Activated gamma-delta T cell (primary cell): Measurements from ENCODE around the gene WDR45.

Source experiments
- DNase-seq: peaks from one replicate; lab custom pipeline; 2025; lab: John Stamatoyannopoulos, UW

WDR45 gene

DNA sequence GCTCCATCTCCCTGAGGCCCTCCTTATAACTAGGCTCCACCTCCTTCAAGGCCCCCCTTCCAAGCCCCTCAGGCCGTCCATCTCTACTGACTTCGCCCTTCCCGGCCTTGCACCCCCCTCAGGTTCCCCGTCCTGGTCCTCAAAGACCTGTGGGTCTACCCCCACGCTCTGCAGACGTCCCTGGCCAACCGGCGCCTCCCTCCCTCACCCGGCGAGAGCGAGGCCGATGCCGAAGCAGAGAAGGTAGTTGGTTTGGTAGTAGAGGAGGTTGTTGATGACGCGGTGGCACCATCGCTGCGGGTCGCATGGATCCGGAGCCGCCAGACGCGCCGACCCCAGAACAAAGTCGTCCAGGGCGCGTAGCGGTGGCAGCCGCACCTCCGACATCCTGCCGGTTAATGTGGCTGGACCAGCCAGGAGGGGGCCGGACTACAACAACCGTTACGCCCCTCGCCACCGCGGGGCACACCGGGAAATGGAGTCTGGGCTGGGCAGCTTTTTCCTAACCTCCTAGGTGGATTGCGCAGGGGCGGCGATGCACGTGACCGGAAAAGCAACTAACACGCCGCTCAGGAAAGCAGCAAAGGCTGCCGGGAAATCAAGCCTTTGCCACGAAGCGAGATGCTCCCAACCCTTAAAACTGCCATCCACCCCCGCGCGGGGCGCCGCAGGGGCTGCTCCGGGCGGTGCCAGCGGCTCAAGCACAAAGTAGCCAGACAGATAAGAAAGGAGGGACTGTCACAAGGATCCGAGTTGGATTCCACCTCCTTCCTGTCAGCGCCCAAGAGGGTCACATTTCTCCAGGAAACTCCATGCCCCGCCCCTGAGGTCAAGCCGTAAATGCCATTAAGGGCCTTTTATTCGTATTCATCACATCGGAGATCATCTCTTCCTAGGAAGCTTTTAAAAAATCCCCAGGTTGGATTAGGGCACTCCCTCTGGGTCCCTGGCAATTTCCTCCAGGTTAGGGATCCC, 5.8 kb downstream of the WDR45 start, which contains the start of gene PRAF2:
Gene PRAF2, minus strand, starts transcription at position 402 of the 975 bp plus-strand sequence. Its CDS starts 15 bp downstream, at position 387.
- DNase-seq = peak; percentile 83

DNA sequence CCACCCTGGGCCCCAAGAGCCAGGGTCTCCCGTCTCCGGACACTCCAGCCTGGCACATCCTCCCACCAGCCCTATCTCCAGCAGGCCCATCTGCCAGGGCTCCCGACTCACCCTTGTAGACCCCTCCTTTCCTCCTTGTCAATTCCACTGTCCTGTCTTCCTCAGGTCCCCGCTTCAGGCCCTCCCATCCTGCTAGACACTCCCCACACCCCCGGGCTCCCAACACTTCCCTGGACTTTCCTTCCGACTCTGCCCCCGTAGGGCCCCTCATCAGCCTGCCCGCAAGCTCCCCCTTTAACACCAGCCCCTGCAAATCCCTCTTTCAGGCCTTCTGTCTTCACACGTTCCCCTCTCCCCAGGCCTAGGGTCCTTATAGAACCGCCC, 7.0 kb downstream of the WDR45 start:
- DNase-seq = no peak

DNA sequence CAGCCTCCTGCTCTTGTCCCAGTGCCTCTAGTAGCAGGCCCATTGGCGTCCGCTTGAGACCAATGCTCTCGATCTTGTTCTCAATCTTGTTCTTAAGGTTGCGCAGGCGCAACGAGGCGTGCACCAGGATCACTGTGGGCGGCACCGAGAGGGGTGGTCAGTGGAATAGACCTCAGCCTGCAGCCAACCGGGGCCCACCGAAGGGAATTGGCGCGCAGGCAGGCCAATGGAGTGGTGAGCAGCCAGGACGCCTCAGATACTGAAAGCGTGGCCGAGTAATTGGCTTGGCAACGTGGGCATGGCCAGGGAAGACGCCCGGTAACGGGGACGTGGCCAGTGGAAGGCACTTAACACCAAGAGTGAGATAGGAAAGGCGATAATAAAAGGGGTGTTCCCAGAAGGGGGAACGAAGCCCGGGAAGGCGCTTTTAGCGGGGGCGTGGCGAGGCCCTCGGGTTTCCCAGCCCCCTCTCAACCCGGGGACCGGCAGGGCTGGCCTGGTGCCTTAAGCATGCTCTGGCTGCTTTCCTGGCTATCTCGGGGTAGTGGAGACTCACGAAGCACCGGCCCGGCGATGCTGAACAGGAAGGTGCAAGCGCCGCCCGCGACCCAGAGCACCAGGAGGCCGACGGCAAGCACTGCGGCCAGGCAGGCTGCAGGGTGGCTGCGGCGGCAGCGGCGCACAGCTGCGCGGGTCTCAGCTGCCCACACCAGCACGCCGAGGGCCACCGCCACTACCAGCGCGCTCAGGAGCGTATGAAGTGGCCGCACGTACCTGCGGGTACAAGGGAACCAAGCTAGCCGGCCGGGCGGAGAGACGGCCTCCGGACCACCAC, 7.6 kb downstream of the WDR45 start:
- DNase-seq = no peak

DNA sequence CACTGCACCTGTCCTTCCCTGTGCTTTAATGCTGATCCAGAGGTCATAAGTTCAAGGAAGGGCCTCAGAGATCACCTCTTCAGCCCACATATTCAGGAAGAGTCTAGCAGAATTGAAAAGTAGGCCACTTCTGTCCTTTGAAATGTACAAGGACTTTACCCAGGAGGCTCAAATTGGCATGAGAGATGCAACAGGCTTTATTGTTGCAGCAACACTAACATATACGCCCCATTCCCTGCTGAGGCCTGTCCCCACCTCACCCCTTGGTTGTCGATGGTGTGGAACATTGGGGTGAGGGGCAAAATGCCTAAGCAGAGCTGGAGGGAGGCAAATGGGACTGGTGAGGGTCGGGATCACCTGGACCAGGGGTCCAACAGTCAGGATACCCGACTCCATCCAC, 8.7 kb downstream of the WDR45 start:
- no peak for DNase-seq

DNA sequence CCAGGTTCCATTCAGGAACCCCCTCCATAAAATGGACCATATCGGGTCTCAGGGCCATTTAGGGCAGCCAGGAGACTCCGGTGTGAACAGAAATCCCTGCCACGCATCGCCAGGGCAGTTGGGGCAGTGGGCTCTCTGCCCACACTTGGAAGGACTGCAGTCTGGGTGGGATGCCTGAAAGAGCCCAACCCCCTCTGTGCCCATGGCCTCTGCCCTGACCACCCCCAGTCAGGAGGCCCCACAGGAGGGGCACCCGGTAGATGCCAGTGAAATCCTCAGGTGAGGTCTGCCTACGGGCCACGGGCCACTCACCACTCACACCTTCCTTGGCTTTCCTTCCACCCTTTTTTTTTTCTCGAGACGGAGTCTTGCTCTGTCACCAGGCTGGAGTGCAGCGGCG, 10.6 kb downstream of the WDR45 start:
- no peak for DNase-seq

DNA sequence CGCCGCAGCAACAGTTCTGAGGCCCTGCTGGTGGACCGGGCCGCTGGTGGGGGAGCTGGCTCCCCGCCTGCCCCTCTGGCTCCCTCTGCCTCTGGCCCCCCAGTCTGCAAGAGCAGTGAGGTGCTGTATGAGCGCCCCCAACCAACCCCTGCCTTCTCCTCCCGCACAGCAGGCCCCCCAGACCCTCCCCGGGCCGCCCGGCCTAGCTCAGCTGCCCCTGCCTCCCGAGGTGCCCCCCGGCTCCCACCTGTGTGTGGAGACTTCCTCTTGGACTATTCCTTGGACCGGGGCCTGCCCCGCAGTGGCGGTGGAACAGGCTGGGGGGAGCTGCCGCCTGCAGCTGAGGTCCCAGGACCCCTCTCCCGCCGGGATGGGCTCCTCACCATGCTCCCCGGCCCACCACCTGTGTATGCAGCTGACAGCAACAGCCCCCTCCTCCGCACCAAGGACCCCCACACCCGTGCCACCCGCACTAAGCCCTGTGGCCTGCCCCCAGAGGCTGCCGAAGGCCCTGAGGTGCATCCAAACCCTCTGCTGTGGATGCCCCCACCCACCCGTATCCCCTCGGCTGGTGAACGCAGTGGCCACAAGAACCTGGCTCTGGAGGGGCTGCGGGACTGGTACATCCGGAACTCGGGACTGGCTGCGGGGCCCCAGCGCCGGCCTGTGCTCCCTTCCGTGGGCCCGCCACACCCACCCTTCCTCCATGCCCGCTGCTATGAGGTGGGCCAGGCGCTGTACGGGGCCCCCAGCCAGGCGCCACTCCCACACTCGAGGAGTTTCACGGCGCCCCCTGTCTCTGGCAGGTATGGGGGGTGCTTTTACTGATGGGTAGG, 12.2 kb downstream of the WDR45 start:
- DNase-seq = no peak

DNA sequence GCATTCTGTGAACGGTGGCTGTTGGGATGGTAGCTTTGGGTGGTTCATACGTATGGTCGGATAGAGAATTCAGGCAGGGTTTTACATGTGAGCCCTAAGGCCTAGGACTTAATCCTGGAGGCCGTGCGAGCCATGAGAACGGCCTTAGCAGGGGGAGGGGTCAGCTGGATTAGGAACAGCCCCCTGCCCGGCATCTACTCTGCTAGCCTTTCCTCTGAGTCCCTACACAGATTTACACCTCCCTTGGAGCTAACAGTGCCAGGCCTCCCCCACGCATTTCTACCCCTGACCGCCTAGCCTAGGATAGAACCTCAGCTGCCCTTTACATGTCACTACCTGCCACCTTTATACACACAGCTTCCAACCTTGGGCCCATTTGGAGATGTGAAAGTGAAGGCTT, 13.0 kb downstream of the WDR45 start:
- DNase-seq = no peak

DNA sequence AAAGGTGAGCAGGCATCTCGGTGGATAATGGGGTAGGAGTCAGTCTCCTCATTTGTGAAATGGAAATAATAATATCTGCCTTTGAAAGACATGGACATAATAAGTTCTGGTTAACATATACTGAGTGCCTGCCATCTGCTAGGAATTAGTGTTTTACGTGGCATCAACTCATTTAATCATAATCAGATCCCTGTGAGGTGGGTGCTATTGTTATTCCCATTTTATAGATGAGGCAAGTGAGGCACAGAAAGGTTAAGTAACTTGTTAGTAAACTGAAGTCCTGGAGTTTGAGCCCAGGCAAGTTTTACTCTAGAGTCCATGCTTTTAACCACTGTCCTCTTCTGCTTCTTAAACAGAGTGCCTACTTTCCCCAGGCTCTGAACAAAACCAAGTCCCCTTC, 13.4 kb downstream of the WDR45 start:
- no peak for DNase-seq

DNA sequence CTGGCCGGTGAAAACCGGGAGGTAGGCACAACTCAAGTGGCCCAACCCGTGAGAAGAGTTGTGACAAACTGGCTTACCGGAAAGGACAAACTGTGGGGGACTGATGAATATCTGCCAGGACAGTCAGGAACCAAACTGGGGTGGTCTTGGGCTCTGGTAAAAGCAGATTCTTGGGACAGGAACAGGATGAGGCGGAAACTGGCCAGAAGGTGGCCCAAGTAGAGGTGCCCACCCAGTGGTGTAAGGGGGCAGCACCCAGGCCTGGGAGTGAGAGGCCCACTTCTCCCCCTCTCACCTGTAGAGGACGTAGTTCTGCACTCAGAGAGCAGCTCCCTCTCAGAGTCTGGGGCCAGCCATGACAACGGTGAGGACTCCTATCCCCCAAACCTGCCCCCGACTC, 15.0 kb downstream of the WDR45 start:
- no peak for DNase-seq

DNA sequence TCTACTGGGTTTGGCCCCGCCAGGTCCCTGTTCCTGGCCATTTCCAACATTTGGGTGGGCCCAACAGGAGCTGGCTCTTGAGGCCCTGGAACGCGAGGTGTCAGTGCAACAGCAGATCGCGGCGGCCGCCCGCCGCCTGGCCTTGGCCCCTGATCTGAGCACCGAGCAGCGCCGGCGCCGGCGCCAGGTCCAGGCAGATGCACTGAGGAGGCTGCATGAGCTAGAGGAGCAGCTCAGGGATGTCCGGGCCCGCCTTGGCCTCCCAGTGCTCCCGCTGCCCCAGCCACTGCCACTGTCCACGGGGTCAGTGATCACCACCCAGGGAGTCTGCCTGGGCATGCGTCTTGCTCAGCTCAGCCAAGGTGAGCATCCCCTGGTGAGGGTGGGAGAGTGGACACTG, 15.4 kb downstream of the WDR45 start:
- no peak for DNase-seq

DNA sequence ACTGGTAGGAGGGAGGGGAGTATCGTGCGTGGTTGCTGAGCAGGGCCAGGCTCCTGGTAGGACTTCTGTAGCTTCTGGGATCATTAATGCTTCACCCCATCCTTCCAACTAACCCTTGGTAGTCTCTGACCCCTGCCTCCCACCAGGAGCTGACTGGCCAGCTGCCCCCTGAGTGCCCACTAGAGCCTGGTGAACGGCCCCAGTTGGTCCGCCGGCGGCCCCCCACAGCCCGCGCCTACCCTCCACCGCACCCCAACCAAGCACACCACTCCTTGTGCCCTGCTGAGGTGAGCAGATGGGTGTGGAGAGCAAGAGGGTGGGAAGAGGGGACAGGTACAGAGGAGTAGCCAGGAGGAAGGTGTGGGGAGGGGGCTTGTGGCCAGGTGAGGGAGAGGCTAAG, 16.0 kb downstream of the WDR45 start:
- no peak for DNase-seq

DNA sequence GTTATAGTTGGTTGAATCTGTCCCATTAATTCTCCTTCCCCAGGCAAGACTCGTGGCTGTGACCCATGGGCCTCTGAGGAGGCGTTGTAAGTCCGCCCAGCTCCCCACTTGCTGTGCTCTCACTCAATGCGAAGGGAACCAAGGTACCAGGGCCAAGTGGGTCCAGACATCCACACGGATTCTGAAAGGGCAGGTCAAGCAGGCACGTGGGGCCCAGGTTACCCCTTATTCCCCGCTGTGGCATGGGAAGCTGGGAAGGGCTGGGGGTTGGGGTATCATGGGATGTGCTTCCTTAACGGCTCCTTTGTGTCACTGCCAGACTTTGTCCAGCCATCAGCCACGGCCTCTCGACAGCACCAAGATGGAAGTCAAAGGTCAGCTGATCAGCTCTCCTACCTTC, 17.8 kb downstream of the WDR45 start:
- DNase-seq = no peak

DNA sequence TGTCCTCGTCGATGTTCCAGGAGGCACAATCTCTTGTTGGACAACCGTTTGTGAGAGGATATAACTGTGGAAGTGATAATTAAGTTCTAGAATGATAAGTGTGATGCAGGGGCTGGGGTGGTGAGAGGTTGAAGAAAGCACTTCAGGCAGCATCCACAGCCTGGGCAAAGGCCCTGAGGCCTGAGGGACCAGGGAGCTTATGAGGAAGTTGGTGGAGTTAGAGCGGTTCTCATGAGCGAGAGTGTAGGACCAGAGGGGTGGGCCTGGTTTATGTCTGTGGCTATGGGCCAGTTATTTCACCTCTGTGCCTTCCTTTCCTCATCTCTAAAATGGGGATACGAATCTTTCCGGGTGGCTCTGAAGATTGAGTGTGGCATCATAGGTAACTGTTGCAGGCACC, 18.2 kb downstream of the WDR45 start:
- DNase-seq = no peak

DNA sequence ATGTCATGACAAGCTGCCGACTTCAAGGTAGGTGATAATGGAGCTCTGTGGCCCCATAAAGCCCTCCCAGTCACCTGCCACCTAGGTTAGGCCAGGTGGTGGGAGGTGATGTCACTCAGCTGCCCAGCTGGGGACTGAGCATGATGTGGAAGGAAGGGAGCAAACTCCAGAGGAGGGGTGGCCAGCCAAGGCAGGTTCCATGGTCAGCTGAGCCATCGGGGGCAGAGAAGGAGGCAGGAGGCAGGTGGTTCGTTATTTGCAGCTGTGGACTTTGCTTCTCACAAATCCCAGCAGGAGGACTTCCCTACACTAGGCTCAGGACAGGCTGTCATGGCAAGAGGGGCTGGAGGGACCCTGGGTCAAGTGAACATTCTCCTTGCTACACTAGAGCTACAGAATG, 18.8 kb downstream of the WDR45 start:
- DNase-seq = no peak

DNA sequence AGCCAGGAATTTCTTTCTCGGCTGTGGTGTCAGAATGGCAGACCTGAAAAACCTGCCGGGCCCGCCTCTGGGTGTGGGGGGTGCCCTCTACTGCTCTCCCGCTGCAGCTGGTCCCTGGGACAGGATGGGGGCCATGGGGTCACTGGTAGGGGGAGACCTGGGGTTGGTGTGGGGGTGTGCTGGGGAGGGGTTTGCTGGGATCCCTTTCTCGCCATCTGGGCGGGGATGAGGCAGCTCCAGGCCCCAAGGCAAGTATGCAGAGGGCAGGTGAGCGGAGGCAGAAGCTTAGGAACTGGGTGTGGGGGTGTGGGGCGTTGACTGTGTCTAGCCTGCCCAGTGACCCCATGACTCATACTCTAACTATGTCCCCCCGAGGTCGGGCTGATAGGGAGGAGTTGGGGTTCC, 20.0 kb downstream of the WDR45 start:
- no peak for DNase-seq

DNA sequence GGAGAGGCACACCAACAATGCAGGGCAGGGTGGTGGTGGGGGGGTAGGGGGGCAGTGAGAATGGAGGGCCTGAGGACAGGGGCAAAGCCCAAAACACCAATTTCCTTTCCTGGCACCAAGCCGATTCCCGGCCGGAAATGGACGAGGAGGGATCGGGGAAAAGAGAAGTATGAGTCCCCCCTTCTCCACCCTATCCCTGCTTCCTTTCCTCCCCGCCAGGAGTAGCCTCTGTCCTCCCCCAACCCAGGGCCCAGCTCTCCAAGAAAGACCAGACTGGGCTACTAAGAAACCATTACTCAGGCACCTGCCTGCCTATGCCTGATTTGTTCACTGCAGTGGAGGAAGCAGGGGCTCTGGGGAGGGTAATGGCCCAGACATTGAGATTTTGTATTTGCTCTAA, 20.5 kb downstream of the WDR45 start:
- no peak for DNase-seq

DNA sequence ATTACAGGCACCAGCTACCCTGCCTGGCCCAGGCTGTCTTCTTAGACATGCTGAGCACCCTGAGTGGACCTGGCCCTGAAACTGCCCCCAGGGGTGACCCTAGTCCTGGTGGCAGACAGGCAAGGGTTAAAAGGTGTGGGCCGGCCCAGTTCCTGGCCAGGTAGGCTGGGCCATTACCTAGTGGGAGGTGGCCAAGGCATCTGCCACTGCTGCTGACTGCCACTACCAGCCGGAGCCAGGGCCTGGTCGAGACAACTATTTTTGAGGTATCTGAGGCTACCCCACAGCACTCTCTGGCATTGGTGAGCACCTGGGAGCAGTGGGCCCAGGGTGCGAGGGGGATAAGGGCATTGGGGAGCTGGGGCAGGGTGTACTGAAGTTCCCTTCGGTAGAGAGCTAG, 20.9 kb downstream of the WDR45 start, which contains the start of gene CCDC120:
Gene CCDC120, plus strand, starts transcription at position 206 of the 400 bp plus-strand sequence. CDS start 3,043 bp downstream, outside the sequence.
- no peak for DNase-seq

DNA sequence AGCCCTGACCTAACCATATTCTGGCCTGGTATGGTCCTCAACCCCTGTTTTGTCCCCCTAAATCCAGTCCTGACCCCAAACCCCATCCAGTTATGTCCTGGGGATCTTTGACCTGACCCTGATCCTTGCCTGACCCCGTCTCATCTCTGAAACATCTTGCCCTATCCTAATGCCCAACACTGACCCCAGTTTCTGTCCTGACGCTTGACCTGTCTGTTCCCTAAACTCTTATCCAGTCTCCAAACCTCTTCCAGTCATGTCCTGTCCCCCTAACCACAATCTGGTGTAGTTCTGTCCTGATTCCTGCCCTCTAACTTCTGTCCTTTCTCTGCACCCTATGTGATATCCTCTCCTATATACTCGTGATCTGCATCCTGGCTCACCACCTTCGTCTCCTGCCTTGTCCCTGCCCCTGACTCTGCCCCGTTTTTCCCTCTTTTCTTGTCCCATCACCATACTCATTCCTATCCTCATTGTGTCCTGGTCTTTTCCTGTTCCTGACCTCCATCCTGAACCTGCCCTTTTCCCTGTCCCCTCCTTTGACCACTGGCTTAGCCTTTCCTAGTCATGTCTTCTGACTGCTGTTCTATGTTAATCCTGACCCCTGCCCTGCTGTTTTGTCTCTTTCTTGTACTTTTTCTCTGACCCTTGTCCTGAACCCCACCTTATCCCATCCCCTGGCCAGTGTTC, 25.5 kb downstream of the WDR45 start:
- no peak for DNase-seq

DNA sequence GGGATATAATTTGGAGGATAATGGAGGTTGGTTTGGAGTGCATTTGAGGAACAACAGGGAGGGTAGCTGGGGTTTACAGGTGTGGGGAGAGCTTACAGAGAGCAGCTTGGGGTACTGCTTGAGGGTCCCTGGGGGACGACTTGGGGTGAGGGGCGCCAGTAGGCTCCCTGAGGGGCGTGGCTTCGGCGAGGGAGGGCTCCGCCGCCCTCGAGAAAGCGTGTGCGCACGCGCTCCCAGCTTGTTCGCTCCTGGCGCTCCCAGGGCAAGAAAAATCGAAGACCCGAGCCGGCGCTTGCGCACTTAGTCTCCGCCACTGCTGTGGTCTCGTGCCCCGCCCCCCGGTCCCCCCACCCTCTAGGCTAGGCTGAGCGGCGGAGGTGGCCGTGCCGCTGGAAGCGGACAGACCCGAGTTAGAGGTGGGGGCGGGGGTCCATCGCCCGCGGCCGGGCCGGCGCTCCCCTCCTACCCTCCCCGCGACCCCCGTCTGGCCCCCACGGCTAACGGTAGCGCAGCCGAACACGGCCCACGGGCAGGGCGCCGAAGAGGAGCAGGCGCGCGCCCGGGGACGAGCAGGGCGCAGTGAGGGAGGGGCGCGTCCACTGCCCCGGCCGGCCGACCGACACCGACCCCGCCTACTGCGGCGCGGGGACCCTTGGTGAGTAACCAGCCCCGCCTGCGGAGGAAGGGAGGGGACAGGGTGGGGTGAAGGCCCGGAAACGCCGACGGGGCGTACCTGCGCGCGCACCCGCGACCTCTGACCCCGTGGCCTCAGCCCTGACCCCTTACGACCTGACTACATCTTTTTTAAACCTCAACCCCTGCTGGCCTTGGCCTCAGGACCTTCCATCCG, 26.2 kb downstream of the WDR45 start:
- DNase-seq = peak; percentile 42

DNA sequence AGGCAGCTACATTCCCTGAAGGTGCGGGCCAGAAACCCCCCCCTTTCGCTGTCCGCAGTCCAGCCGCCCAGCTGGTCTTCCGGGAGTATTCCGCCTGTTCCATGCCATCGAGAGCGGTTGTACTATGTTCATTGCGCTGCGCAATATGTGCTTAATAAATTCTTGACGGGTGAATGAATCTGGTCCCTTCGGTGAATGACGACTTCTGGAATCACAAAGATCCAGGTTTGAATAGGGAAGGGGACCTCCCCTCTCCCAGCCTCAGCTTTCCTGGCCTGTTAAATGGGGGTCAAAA, 35.8 kb downstream of the WDR45 start:
- no peak for DNase-seq
